DMS 273 (cell line): ENCODE results near the gene NUMBL.

Experiments used
- DNase-seq: peaks from one replicate; lab custom pipeline; 2025; ENCODE audit not compliant: unreplicated experiment; lab: John Stamatoyannopoulos, UW

Gene NUMBL

GRCh38 chr19:40691421-40692211 lies 1.2 kb upstream of the NUMBL start:
- no peak for DNase-seq

- DNase-seq, result peak; percentile 99
Measured at GRCh38 chr19:40690693-40691420, 406 bp upstream of the NUMBL start.

- DNase-seq, result peak; percentile 53
Measured at GRCh38 chr19:40689339-40690049, 957 bp downstream of the NUMBL start.

- no peak for DNase-seq
Measured at GRCh38 chr19:40688987-40689338, 1.5 kb downstream of the NUMBL start.

- no peak for DNase-seq
Measured at GRCh38 chr19:40688309-40688708, 2.1 kb downstream of the NUMBL start.

- DNase-seq, result no peak
Measured at GRCh38 chr19:40687525-40688016, 2.9 kb downstream of the NUMBL start.

- DNase-seq, result peak; percentile 42
Measured at GRCh38 chr19:40686882-40687524, 3.4 kb downstream of the NUMBL start.

GRCh38 chr19:40685563-40685962 lies 4.9 kb downstream of the NUMBL start:
- no peak for DNase-seq

GRCh38 chr19:40685016-40685526 lies 5.4 kb downstream of the NUMBL start:
- DNase-seq, result no peak

- no peak for DNase-seq
Measured at GRCh38 chr19:40684280-40684679, 6.2 kb downstream of the NUMBL start.

- no peak for DNase-seq
Measured at GRCh38 chr19:40683437-40683836, 7.0 kb downstream of the NUMBL start.

GRCh38 chr19:40682431-40682964 lies 8.0 kb downstream of the NUMBL start:
- DNase-seq, result no peak

- no peak for DNase-seq
Measured at GRCh38 chr19:40681039-40681438, 9.4 kb downstream of the NUMBL start.

- no peak for DNase-seq
Measured at GRCh38 chr19:40677156-40677555, 13.3 kb downstream of the NUMBL start.

- no peak for DNase-seq
Measured at GRCh38 chr19:40674291-40674690, 16.2 kb downstream of the NUMBL start.

GRCh38 chr19:40673397-40673796 lies 17.1 kb downstream of the NUMBL start:
- DNase-seq, result no peak

- DNase-seq, result no peak
Measured at GRCh38 chr19:40672573-40673299, 17.7 kb downstream of the NUMBL start.

- no peak for DNase-seq
Measured at GRCh38 chr19:40672038-40672437, 18.4 kb downstream of the NUMBL start.

- no peak for DNase-seq
Measured at GRCh38 chr19:40671404-40671803, 19.0 kb downstream of the NUMBL start.

GRCh38 chr19:40668991-40669614 lies 21.3 kb downstream of the NUMBL start:
- no peak for DNase-seq
